Peyer's patch (tissue), 4 donors: ENCODE results near the gene TOR2A.

Experiments used
- CTCF ChIP-seq, 6 experiments: fragments of 450-650 bp in 4 of 6; fragments of 200-600 bp in 2 of 6; sonication (generic) in 1 of 6; IDR thresholded peaks; one replicate each; pipeline ENCODE4 v1.5.1; 2017 to 2019; ENCODE audit warnings: antibody characterized with exemption in 6 of 6, mild to moderate bottlenecking in 3 of 6, moderate library complexity in 1 of 6
- POLR2A ChIP-seq, 2 donors: fragments of 450-650 bp; IDR thresholded peaks; one replicate each; pipeline ENCODE4 v1.5.1; 2017; ENCODE audit warnings: antibody characterized with exemption in 2 of 2, mild to moderate bottlenecking in 2 of 2, moderate library complexity in 2 of 2

GRCh38 chr9:127776924-127777289 lies 41.8 kb upstream of the TOR2A start:
- TF ChIP-seq CTCF (IDR thresholded peaks at IDR 0.05) (no peak), POLR2A (IDR thresholded peaks at IDR 0.05) (no peak)
